ENCODE data around the gene SWSAP1.

GRCh38 chr19:11335449-11336146 is 38.9 kb upstream of the SWSAP1 start:
- no peak for TF ChIP-seq EP300 (IDR thresholded peaks at IDR 0.05; ENCODE audit: borderline replicate concordance)
- TF ChIP-seq, protein P1, sequence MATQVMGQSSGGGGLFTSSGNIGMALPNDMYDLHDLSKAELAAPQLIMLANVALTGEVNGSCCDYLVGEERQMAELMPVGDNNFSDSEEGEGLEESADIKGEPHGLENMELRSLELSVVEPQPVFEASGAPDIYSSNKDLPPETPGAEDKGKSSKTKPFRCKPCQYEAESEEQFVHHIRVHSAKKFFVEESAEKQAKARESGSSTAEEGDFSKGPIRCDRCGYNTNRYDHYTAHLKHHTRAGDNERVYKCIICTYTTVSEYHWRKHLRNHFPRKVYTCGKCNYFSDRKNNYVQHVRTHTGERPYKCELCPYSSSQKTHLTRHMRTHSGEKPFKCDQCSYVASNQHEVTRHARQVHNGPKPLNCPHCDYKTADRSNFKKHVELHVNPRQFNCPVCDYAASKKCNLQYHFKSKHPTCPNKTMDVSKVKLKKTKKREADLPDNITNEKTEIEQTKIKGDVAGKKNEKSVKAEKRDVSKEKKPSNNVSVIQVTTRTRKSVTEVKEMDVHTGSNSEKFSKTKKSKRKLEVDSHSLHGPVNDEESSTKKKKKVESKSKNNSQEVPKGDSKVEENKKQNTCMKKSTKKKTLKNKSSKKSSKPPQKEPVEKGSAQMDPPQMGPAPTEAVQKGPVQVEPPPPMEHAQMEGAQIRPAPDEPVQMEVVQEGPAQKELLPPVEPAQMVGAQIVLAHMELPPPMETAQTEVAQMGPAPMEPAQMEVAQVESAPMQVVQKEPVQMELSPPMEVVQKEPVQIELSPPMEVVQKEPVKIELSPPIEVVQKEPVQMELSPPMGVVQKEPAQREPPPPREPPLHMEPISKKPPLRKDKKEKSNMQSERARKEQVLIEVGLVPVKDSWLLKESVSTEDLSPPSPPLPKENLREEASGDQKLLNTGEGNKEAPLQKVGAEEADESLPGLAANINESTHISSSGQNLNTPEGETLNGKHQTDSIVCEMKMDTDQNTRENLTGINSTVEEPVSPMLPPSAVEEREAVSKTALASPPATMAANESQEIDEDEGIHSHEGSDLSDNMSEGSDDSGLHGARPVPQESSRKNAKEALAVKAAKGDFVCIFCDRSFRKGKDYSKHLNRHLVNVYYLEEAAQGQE (IDR thresholded peaks at IDR 0.05; ENCODE audit: low read depth), result no peak
- no peak for TF ChIP-seq CREB1 (IDR thresholded peaks at IDR 0.05; ENCODE audit: low read depth)
- no peak for TF ChIP-seq TAF1 (IDR thresholded peaks at IDR 0.05; ENCODE audit: low read depth)
- no peak for TF ChIP-seq CEBPB (IDR thresholded peaks at IDR 0.05)
- no peak for TF ChIP-seq YY1 (IDR thresholded peaks at IDR 0.05; ENCODE audit: low read depth)
- TF ChIP-seq, protein P2, sequence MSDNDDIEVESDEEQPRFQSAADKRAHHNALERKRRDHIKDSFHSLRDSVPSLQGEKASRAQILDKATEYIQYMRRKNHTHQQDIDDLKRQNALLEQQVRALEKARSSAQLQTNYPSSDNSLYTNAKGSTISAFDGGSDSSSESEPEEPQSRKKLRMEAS (IDR thresholded peaks at IDR 0.05), result no peak
